Adipose tissue (tissue), 3 donors: ENCODE results near the gene KIF26B. TPM values are rescaled to one million over a fixed set of nuclear protein-coding genes. Genes with fewer than 3 reads are reported as not detected.

Source experiments
- H3K27ac ChIP-seq: one replicate; pipeline ENCODE4 v1.5.1; 2013; ENCODE audit warnings: low read depth, low read length
- WGBS, 3 donors: extraction: QIAGEN DNeasy Blood & Tissue Kit; methylation state at CpG; one replicate each; pipeline ENCODE4 v1.1.7; 2013; 5-methylcytosine and 5-hydroxymethylcytosine counted together
- polyA plus RNA-seq, 3 donors: library from polyadenylated mRNA; stranded (reverse); fragments of 200-250 nt; gene quantifications; one replicate each; pipeline ENCODE4 v1.2.3, GENCODE V29; 2013
- donor health status: healthy with polysubstance abuse.
- donor health status: Bipolar disorder and iron deficiency.
- donor health status: healthy.

Gene KIF26B
- polyA plus RNA-seq, 3 donors = 0.08 to 0.56 (median 0.12) TPM

DNA sequence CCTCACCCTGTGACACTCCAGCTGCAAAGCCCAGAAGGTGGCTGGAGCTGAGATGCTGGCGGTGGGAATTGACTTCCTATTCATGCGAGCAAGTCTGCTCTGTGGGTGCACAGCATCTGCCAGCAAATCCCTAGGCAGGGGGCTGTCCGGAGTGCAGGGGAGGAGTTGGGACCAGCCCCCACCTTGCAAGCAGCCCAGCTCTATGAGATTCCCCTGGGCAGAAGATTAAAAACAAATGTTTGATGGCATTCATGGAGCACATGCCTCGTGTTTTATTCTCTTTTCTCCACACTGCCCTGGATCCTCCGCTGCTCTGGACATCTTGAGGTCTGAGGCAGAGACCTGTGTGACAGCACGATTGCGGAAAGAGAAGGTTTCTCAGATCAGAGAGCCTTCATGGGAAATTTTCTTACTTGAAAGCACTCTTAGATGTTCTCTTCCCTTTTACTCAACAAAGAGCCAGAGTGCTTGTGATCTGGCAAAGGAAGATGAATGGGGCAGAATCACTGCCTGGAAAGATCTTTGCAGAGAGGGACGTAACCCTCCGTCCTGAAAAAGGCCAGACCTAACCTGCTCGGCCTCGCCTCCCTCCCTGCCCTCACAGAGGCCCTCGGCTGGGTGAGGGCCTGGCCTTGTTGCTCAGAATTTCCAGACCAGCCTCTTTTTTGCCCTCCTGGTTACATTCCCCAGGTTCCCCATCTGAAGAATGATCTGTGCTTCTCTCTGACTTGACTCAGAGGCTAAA, 597.1 kb downstream of the KIF26B start:
- WGBS, 3 donors = 83 to 85% (median 84%) methylated on average over 12 of the region's 12 CpGs
- H3K27ac ChIP-seq = no peak overlapping the region

DNA sequence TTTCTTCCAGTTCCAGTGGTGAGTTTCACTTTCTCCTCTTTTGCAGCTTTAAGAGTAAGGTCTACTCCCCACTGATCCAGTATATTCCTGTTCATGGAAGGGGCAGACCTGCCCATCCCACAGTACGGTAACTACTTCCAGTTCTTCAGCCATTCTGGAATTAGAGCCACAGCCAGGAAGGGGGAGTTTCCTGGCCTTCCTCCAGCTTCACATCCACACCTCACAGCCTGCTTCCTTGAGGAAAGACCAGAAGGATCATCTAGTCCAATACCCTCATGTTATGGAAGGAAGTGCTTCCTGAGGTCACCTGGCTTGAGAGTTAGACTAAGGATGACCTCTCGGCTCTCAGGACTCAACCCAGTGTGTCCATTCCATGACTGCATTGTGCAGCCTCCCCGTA, 597.8 kb downstream of the KIF26B start:
- WGBS, 3 donors = 67 to 87% (median 81%) methylated on average over 3 of the region's 3 CpGs
- no peak overlapping the region for H3K27ac ChIP-seq

DNA sequence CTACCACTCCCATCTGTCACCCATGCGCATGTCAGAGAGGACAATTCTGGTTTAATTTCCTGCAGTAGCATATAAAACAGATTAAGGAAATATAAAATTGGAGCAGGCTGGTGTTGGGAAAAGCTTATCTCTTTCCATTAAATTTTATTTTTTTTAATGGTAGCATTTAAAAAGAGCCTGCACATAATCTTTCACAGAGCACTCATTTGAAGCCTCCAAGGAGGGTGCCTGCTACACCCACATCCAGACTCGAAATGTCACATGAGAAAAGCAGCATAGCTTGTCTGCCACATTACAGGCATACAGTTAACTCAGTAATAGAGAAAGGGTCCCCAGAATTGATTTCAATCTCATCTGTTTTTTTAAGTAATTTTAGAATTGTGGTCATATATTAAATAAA, 599.0 kb downstream of the KIF26B start:
- WGBS, 3 donors = 88 to 96% (median 94%) methylated on average over 2 of the region's 2 CpGs

DNA sequence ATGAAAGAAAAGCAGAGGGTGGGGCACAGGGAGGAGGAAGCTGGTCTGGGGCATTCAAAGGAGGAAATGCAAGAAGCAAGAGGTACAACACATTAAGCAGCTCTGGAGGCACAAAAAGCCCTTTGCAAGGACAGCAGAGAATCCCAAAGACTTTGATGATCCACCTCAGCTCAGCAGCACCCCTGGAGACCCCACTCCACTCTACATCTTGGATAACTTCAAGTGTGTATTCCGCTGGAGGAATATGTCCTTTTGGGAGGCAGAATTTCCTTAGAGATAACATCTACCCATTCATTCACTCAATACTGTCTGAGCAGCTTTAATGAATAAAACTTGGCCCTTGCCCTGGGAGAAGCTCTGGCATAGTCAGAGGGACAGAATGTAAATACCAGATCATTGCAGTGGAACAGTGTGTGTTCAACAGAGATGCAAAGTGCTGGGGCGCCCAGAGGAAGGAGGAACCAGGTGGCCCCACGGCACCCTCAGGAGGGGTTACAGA, 599.7 kb downstream of the KIF26B start:
- no peak overlapping the region for H3K27ac ChIP-seq
- 85 to 98% (median 86%) methylated on average over 3 of the region's 3 CpGs for WGBS, 3 donors

More for the DNA sequence above, 599.0 kb downstream of the KIF26B start:
- no peak overlapping the region for H3K27ac ChIP-seq
